CD14-positive monocyte (primary cell): ENCODE results near the gene TAS2R14. TPM values are rescaled to one million over a fixed set of nuclear protein-coding genes. Genes with fewer than 3 reads are reported as not detected.

Source experiments
- DNase-seq, 3 donors: peaks; one replicate each; pipeline ENCODE4 v3.0.0-alpha.2; 2011 to 2022
- H2AFZ ChIP-seq: 2 replicates; pipeline ENCODE4 v1.6.0; 2012; ENCODE audit warnings: mild to moderate bottlenecking, low read depth, low read length, inconsistent platforms; ENCODE audit not compliant: insufficient read depth, poor library complexity, severe bottlenecking
- H3K27ac ChIP-seq, 2 donors: 1 replicate in 1 of 2; 2 replicates in 1 of 2; pipeline ENCODE4 v1.5.1; 2012 to 2013; ENCODE audit warnings: low read length in 2 of 2, control low read depth in 1 of 2, inconsistent platforms in 1 of 2, low read depth in 1 of 2, mild to moderate bottlenecking in 1 of 2
- H3K27me3 ChIP-seq, 2 donors: one replicate each; pipeline versions ENCODE4 v1.6.0 to v1.6.1; 2011 to 2013; ENCODE audit warnings: low read length in 2 of 2; ENCODE audit not compliant: control insufficient read depth in 2 of 2, insufficient read depth in 2 of 2
- H3K36me3 ChIP-seq, 2 donors: replicated peaks in 1 of 2; 1 replicate in 1 of 2; 2 replicates in 1 of 2; pipeline versions ENCODE4 v1.5.1 to v1.6.1; 2012 to 2013; ENCODE audit warnings: low read length in 2 of 2, control low read depth in 1 of 2, inconsistent platforms in 1 of 2, mild to moderate bottlenecking in 1 of 2; ENCODE audit not compliant: insufficient read depth in 2 of 2, control insufficient read depth in 1 of 2
- H3K4me1 ChIP-seq, 2 donors: 1 replicate in 1 of 2; 2 replicates in 1 of 2; pipeline versions ENCODE4 v1.5.1 to v1.6.1; 2012 to 2013; ENCODE audit warnings: low read length in 2 of 2, control low read depth in 1 of 2, inconsistent platforms in 1 of 2, mild to moderate bottlenecking in 1 of 2, moderate library complexity in 1 of 2; ENCODE audit not compliant: insufficient read depth in 2 of 2, control insufficient read depth in 1 of 2
- H3K4me2 ChIP-seq: replicated peaks from 2 replicates; pipeline ENCODE3; 2012; ENCODE audit warnings: low read length, moderate library complexity, mild to moderate bottlenecking; ENCODE audit not compliant: poor library complexity, severe bottlenecking; ENCODE audit errors: extremely low read depth
- H3K4me3 ChIP-seq, 3 experiments: fragments of 200-600 bp in 1 of 3; sonication (generic) in 1 of 3; replicated peaks in 1 of 3; 1 replicate in 2 of 3; 2 replicates in 1 of 3; pipeline ENCODE4 v1.5.1; 2011 to 2013; ENCODE audit warnings: low read length in 3 of 3, mild to moderate bottlenecking in 3 of 3, control low read depth in 2 of 3, low read depth in 2 of 3, inconsistent platforms in 1 of 3, moderate library complexity in 1 of 3
- H3K79me2 ChIP-seq: 2 replicates; pipeline ENCODE4 v1.6.0; 2012; ENCODE audit warnings: mild to moderate bottlenecking, control low read depth, inconsistent platforms, low read length, moderate library complexity; ENCODE audit not compliant: insufficient read depth
- H3K9ac ChIP-seq: 2 replicates; pipeline ENCODE4 v1.6.0; 2017; ENCODE audit warnings: low read length, mild to moderate bottlenecking; ENCODE audit not compliant: insufficient read depth, poor library complexity, severe bottlenecking
- H3K9me3 ChIP-seq, 2 donors: replicated peaks in 1 of 2; 1 replicate in 1 of 2; 2 replicates in 1 of 2; pipeline versions ENCODE4 v1.5.1 to v1.6.1; 2012 to 2013; ENCODE audit warnings: low read length in 2 of 2, control low read depth in 1 of 2; ENCODE audit not compliant: control insufficient read depth in 1 of 2, insufficient read depth in 1 of 2
- H4K20me1 ChIP-seq: 2 replicates; pipeline ENCODE4 v1.6.0; 2012; ENCODE audit warnings: mild to moderate bottlenecking, low read length, control low read depth, moderate library complexity; ENCODE audit not compliant: insufficient read depth
- H3K27ac Mint-ChIP-seq, 7 donors: one replicate each; pipeline ENCODE4 v1.8.0; 2020; ENCODE audit warnings: mild to moderate bottlenecking in 7 of 7, mixed read lengths in 7 of 7, moderate library complexity in 6 of 7, inconsistent platforms in 2 of 7
- H3K27me3 Mint-ChIP-seq, 3 donors: one replicate each; pipeline ENCODE4 v1.8.0; 2021 to 2022; ENCODE audit warnings: low read depth in 3 of 3, mild to moderate bottlenecking in 3 of 3, mixed read lengths in 3 of 3, moderate library complexity in 3 of 3, inconsistent platforms in 1 of 3
- H3K36me3 Mint-ChIP-seq, 2 donors: one replicate each; pipeline ENCODE4 v1.8.0; 2020; ENCODE audit warnings: mixed read lengths in 2 of 2, inconsistent platforms in 1 of 2, mild to moderate bottlenecking in 1 of 2
- H3K4me1 Mint-ChIP-seq: one replicate; pipeline ENCODE4 v1.8.0; 2020; ENCODE audit warnings: mild to moderate bottlenecking, mixed read lengths
- H3K4me3 Mint-ChIP-seq, 2 donors: one replicate each; pipeline ENCODE4 v1.8.0; 2020; ENCODE audit warnings: mild to moderate bottlenecking in 2 of 2, mixed read lengths in 2 of 2, moderate library complexity in 1 of 2
- H3K9me3 Mint-ChIP-seq, 7 donors: one replicate each; pipeline ENCODE4 v1.8.0; 2020 to 2022; ENCODE audit warnings: mixed read lengths in 7 of 7, mild to moderate bottlenecking in 6 of 7, moderate library complexity in 6 of 7, inconsistent platforms in 2 of 7
- WGBS: methylation state at CpG from one replicate; pipeline ENCODE4 v1.1.5; 2013; ENCODE audit warnings: missing lambda C conversion rate; ENCODE audit not compliant: insufficient coverage; 5-methylcytosine and 5-hydroxymethylcytosine counted together
- intact Hi-C, 2 donors: fragments of 100-400 bp; cut with micrococcal nuclease; formaldehyde crosslinking; loops; one replicate each; pipeline versions ENCODE4 v1.15.0 to v1.15.1; 2023
- polyA plus RNA-seq, 3 donors: library from polyadenylated mRNA; depleted of rRNA in 1 of 3; unstranded in 2 of 3; stranded (reverse) in 1 of 3; fragments of 300-500 nt in 2 of 3; fragments of >200 nt in 1 of 3; fragmentation: Illumina TruSeq in 2 of 3; gene quantifications; 1 replicate in 2 of 3; 2 replicates in 1 of 3; pipeline ENCODE4 v1.2.3, GENCODE V29; 2012 to 2021
- TF ChIP-seq, protein P1 (sequence below): fragments of 200-600 bp; IDR thresholded peaks from one replicate; pipeline ENCODE4 v1.8.0; 2022; ENCODE audit warnings: antibody characterized with exemption, mild to moderate bottlenecking

Gene TAS2R14
- polyA plus RNA-seq, 3 donors, result 0.53 to 1.5 (median 0.61) TPM

GRCh38 chr12:10966314-10966713 lies 27.3 kb upstream of the TAS2R14 start:
- Histone ChIP-seq H3K79me2 (no peaks in the 10 kb centered on the region), H3K4me3 (no peak overlapping the region), H3K27me3 (no peaks in the 10 kb centered on the region), H3K27ac (no peak overlapping the region), H3K36me3 (no peaks in the 10 kb centered on the region), H3K9me3 (no peaks in the 10 kb centered on the region), H2AFZ (no peak overlapping the region), H3K4me1 (no peaks in the 10 kb centered on the region), H3K9ac (no peak overlapping the region), H3K4me2 (no peak overlapping the region), H4K20me1 (no peaks in the 10 kb centered on the region)
- Mint-ChIP-seq H3K27me3 (no peaks in the 10 kb centered on the region), H3K4me1 (peaks cover 3% of the 10 kb centered on the region), H3K36me3 (no peaks in the 10 kb centered on the region), H3K27ac (no peak overlapping the region), H3K9me3 (peaks cover 0 to 7% (median 0%) of the 10 kb centered on the region in 7 donors), H3K4me3 (no peak overlapping the region)
- TF ChIP-seq, protein P1, sequence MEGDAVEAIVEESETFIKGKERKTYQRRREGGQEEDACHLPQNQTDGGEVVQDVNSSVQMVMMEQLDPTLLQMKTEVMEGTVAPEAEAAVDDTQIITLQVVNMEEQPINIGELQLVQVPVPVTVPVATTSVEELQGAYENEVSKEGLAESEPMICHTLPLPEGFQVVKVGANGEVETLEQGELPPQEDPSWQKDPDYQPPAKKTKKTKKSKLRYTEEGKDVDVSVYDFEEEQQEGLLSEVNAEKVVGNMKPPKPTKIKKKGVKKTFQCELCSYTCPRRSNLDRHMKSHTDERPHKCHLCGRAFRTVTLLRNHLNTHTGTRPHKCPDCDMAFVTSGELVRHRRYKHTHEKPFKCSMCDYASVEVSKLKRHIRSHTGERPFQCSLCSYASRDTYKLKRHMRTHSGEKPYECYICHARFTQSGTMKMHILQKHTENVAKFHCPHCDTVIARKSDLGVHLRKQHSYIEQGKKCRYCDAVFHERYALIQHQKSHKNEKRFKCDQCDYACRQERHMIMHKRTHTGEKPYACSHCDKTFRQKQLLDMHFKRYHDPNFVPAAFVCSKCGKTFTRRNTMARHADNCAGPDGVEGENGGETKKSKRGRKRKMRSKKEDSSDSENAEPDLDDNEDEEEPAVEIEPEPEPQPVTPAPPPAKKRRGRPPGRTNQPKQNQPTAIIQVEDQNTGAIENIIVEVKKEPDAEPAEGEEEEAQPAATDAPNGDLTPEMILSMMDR, result no peak
- intact Hi-C loops, result no loop called here
- no peak for DNase-seq

GRCh38 chr12:10965476-10965875 lies 26.4 kb upstream of the TAS2R14 start:
- no peak for DNase-seq
- Histone ChIP-seq H4K20me1 (no peaks in the 10 kb centered on the region), H3K4me1 (no peaks in the 10 kb centered on the region), H2AFZ (no peak overlapping the region), H3K79me2 (no peaks in the 10 kb centered on the region), H3K9ac (no peak overlapping the region), H3K9me3 (no peaks in the 10 kb centered on the region), H3K36me3 (no peaks in the 10 kb centered on the region), H3K27ac (no peak overlapping the region), H3K4me2 (no peak overlapping the region), H3K4me3 (no peak overlapping the region), H3K27me3 (no peaks in the 10 kb centered on the region)
- TF ChIP-seq, protein P1, result no peak
- H3K4me1 Mint-ChIP-seq, result peaks cover 3% of the 10 kb centered on the region
- no peak overlapping the region for H3K27ac Mint-ChIP-seq
- no peak overlapping the region for H3K4me3 Mint-ChIP-seq
- H3K9me3 Mint-ChIP-seq, result peaks cover 0 to 7% (median 0%) of the 10 kb centered on the region in 7 donors
- H3K27me3 Mint-ChIP-seq, result no peaks in the 10 kb centered on the region
- WGBS, result no CpG with 5 or more reads among the region's 1 CpG
- H3K36me3 Mint-ChIP-seq, result no peaks in the 10 kb centered on the region
- intact Hi-C loops, result no loop called here
